Muscle layer of colon (tissue), 2 donors: Measurements from ENCODE around the gene MYOD1.

Experiments
- H3K27ac ChIP-seq: one replicate; pipeline ENCODE4 v1.7.0; 2013; ENCODE audit warnings: low read depth, mild to moderate bottlenecking, low read length, moderate library complexity
- H3K27me3 ChIP-seq, 2 donors: one replicate each; pipeline ENCODE4 v1.7.0; 2013; ENCODE audit warnings: low read length in 2 of 2, mild to moderate bottlenecking in 2 of 2; ENCODE audit not compliant: insufficient read depth in 2 of 2, control insufficient read depth in 1 of 2
- H3K36me3 ChIP-seq: one replicate; pipeline ENCODE4 v1.7.0; 2013; ENCODE audit warnings: mild to moderate bottlenecking, low read length; ENCODE audit not compliant: insufficient read depth
- H3K4me1 ChIP-seq: one replicate; pipeline ENCODE4 v1.7.0; 2013; ENCODE audit warnings: mild to moderate bottlenecking, low read length; ENCODE audit not compliant: insufficient read depth
- H3K4me3 ChIP-seq, 2 donors: one replicate each; pipeline ENCODE4 v1.7.0; 2013; ENCODE audit warnings: low read length in 2 of 2, low read depth in 1 of 2, mild to moderate bottlenecking in 1 of 2, moderate library complexity in 1 of 2
- H3K9ac ChIP-seq: one replicate; pipeline ENCODE4 v1.7.0; 2013; ENCODE audit warnings: low read length
- H3K9me3 ChIP-seq: one replicate; pipeline ENCODE4 v1.7.0; 2013; ENCODE audit warnings: mild to moderate bottlenecking, low read length
- donor health status: abdominal sarcoma.
- donor health status: Adenocarcinoma of cecum.

MYOD1 gene

DNA sequence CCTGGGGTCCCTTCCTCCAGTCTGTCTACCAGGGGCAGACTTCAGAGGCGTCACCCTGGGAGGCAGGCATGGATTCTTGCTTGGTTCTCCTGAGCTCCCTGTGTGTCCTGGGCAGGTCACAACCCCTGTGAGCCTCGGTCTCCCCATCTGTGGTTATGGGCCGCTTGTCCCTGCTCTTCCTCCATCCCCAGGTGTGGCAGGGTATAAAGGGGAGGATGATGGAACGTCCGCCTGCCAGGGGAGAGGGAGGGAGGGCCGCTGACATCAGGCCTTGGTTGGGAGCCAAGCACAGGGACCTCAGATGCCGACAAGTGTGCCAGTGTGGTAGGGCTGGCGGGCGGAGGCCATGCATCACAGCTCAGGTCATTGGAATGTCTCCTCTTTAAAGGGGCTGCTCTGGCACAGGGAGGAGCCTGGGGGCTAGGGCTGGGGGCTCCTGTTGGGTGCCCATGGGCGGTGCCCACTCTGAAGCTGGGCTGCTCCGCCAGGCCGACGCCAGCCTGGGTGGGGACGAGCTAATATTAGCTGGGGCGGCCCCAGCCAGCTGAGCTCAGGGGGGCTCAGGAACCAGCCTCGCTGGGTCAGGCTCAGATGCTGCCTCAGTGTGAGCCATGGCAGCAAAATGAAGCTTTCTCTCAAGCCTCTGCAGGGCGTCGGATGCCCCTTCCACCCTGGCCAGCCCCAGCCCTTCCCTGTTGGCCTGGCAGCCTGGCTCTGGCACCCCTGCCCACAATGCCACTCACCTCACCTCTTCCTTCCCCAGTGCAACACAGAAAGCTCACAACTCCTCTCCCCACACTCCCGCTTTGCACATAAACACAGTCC lies 28.0 kb downstream of the MYOD1 start:
- Histone ChIP-seq H3K9ac (no peak overlapping the region), H3K4me3 (no peak overlapping the region), H3K27ac (no peak overlapping the region)

DNA sequence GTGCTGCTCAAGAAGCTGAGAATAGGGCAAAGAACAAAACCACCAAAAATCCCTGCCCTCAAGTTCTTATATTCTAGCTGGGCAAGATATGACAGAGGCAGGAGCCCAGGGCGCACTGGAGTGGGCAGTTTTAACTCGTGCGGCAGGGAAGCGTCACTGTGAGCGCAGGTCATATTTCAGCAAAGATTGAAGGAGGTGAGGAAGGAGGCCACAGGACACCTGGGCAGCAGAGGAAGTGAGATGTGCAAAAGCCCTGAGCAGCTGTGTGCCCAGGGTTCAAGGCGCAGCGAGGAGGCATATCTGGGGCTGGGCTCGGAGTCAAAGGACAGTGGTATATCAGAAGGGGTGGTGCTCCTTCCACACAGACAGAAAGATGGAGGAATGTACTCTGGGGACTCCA lies 28.7 kb downstream of the MYOD1 start:
- Histone ChIP-seq H3K27me3 (peaks cover 0 to 7% of the 10 kb centered on the region in 2 donors), H3K4me1 (no peaks in the 10 kb centered on the region), H3K9me3 (no peaks in the 10 kb centered on the region), H3K36me3 (no peaks in the 10 kb centered on the region), H3K27ac (no peak overlapping the region), H3K4me3 (no peak overlapping the region), H3K9ac (no peak overlapping the region)

More for the DNA sequence above, 28.0 kb downstream of the MYOD1 start:
- peaks cover 0 to 7% of the 10 kb centered on the region in 2 donors for H3K27me3 ChIP-seq
- no peaks in the 10 kb centered on the region for H3K36me3 ChIP-seq
- H3K9me3 ChIP-seq: no peaks in the 10 kb centered on the region
- no peaks in the 10 kb centered on the region for H3K4me1 ChIP-seq

DNA sequence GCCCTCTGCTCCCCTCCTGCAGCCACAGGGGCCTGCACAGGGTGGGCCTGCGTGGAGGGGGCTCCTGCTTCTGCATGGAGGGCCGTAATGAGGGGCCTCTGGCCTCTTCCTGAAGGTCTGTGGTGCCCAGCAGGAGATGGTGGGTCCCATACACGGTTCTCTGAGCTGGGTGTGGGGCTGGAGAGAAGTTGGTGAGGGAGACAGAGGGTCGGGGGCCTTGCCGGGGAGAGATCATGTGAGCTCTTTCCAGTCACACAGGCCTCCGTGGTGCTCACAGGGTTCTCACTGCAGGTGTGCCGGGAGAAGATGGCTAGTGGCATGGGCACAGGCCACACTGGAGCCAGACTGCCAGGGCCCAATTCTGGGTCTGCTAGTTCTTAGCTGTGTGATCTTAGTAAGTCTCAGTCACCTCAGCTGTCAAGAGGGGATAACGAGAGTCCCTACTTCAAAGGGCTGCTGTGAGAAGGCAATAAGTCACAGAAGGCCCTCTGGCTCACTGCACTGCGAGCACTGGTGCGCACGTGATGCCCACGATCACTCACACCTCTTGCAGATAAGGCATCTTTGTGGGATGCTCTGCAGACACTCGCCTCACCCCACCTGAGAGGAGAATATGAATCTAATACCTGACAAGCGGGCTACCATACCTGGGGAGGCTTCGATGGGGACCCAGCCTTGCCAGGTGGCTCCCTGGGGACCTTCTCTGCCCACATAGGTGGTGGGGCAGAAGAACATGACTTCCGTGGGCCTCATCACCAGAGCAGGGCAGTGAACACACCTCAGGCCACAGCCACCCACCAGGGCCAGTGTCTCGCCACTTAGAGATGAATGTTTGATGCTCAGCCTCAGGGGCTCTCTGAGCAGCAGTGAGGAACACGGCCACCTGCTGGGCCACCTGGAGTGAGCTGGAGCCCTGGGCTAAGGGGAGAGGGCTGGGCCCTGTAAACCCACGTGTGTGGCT lies 29.7 kb downstream of the MYOD1 start:
- no peak overlapping the region for H3K9ac ChIP-seq
- H3K27ac ChIP-seq: no peak overlapping the region

DNA sequence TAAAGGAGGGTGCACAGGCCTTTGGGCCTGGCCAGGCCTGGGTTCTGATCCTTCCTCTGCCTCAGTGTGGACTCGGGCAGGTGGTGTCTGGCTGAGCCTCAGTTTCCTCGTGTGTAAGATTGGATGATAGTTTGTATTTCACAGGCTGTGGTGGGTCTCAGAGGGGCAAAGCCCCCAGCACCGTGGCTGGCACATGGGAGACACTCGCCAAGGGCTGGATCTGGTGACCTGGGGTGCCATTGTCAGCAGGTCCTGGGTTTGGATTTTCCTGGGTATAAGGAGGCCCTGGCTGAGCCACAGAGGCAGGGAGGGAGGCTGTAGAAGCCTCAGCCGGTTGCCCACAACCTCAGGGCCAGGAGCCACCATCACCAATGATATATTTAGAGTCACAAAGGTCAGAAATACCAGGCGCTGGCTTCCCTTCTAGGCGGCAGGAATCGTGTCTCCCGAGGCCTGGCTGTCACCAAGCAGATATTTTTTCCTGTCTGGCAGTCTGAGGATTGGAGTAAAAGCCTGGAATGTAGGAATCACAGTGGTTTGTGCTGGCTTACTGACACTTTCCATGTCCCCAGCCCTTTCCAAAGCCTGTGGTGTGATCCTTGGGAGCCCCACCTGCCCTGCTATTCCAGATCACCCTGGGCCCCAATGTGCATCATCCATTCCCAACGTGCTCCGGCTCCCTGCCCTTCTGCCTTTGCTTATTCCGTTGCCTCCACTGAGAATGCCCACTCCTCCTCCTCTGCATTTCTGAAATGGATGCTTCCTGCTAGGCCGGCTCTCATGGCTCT lies 30.8 kb downstream of the MYOD1 start:
- Histone ChIP-seq H3K27ac (no peak overlapping the region), H3K36me3 (no peaks in the 10 kb centered on the region), H3K4me1 (no peaks in the 10 kb centered on the region), H3K9me3 (no peaks in the 10 kb centered on the region), H3K27me3 (peaks cover 0 to 7% of the 10 kb centered on the region in 2 donors), H3K9ac (no peak overlapping the region), H3K4me3 (no peak overlapping the region)

More for the DNA sequence above, 29.7 kb downstream of the MYOD1 start:
- Histone ChIP-seq H3K9me3 (no peaks in the 10 kb centered on the region), H3K27me3 (peaks cover 0 to 7% of the 10 kb centered on the region in 2 donors), H3K4me3 (no peak overlapping the region), H3K4me1 (no peaks in the 10 kb centered on the region), H3K36me3 (no peaks in the 10 kb centered on the region)

DNA sequence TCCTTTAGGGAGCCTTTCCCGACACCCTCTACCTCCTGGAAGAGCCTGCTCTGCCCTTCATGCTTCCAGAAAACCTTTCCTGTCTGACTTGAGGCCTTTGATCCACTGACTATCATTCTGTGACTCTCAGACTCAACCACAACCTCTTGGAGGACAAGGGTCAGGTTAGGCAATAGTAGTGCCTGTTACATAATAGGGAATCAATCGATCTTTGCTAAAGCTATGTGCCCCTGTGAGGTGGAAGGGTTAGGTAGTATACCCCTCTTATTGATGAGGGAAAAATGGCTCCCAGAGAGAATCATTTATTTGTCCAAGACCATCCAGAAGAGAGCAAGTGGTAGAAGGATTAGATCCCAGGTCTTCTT lies 31.4 kb downstream of the MYOD1 start:
- Histone ChIP-seq H3K27me3 (peaks cover 0 to 7% of the 10 kb centered on the region in 2 donors), H3K9ac (no peak overlapping the region), H3K9me3 (no peaks in the 10 kb centered on the region), H3K4me1 (no peaks in the 10 kb centered on the region), H3K27ac (no peak overlapping the region), H3K36me3 (no peaks in the 10 kb centered on the region), H3K4me3 (no peak overlapping the region)

DNA sequence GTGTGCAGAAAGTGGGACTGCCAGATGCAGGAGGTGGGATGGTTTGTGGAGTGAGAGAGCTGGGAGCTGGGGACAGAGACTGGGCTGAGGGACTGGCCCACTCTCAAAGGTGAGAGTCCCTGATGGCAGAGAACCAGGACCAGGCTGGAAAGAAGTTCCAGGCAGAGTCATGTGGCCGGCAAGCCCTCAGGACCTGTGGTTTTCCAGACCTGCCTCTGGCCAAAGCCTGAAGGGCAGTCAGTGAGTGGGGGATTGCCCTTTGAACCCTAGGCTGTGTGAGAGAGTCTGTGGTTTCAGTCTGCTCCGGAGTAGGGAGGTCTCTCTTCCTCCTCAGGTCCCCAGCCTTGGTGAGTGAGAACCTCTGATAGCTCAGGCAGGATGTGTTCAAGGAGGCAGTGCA lies 32.2 kb downstream of the MYOD1 start:
- Histone ChIP-seq H3K27me3 (peaks cover 0 to 7% of the 10 kb centered on the region in 2 donors), H3K36me3 (no peaks in the 10 kb centered on the region), H3K9ac (no peak overlapping the region)

DNA sequence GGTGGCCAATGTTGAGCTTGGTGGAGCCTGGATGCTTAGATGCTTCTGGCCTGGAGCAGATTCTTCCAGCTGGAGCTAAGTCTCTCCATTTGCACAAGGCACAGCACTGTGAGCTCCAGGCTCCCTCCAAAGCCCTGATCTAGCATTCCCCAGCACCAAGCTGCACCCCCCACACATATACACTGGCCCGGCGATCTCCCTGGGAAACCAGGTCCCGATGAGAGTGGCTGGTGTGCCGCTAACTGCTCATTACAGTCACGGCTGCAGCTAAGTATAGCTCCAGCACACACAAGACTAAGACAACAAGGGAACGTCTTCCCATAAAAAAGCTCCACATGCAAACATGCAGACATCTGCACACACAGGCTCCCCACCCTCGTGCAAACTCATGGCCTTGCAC lies 32.8 kb downstream of the MYOD1 start:
- Histone ChIP-seq H3K27me3 (peaks cover 0 to 7% of the 10 kb centered on the region in 2 donors), H3K4me3 (no peak overlapping the region), H3K27ac (no peak overlapping the region), H3K9me3 (no peaks in the 10 kb centered on the region), H3K36me3 (no peaks in the 10 kb centered on the region), H3K4me1 (no peaks in the 10 kb centered on the region), H3K9ac (no peak overlapping the region)

More for the DNA sequence above, 32.2 kb downstream of the MYOD1 start:
- Histone ChIP-seq H3K9me3 (no peaks in the 10 kb centered on the region), H3K4me3 (no peak overlapping the region), H3K27ac (no peak overlapping the region), H3K4me1 (no peaks in the 10 kb centered on the region)

DNA sequence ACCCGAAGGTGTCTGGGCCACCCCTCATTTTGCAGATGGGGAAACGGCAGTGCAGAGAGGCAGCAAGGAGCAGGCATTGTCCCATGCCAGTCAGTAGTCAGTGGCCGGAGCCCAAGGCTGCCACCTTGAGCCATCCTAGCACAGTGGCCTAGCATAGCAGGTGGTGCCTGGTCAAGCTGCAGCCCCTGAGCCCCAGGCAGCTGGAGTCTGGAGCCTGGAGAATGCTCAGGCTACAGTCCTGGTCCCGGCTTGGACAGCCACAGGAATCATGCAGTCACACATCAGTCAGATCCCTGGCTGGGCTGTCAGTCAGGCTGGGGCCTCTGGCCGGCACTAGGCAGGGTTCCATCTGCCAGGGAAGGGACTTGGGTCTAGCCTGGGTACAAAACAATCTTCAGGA lies 33.8 kb downstream of the MYOD1 start:
- Histone ChIP-seq H3K9ac (no peak overlapping the region), H3K4me3 (no peak overlapping the region), H3K27ac (no peak overlapping the region), H3K4me1 (no peaks in the 10 kb centered on the region), H3K27me3 (peaks cover 0 to 3% of the 10 kb centered on the region in 2 donors), H3K36me3 (no peaks in the 10 kb centered on the region), H3K9me3 (no peaks in the 10 kb centered on the region)

DNA sequence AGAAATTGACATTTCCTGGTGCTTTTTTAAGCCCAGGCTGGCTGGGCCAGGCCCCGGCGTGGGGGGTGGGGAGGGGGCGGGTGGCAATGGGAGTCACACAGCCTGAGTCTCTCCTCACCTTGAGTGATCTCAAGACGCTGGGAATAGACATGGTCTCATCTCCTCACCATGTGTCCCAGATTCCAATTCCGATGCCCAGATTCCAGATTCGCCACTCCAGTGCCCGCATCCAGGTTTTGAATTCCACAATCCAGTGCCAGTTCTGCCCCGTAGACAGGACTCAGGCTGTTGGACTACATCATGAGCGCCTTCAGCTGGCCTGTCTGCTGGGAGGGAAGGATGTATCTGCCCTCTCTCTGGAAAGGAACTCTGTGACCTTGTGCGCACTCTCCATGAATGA lies 34.3 kb downstream of the MYOD1 start:
- Histone ChIP-seq H3K27me3 (peaks cover 0 to 3% of the 10 kb centered on the region in 2 donors), H3K36me3 (no peaks in the 10 kb centered on the region), H3K27ac (no peak overlapping the region), H3K9ac (no peak overlapping the region), H3K9me3 (no peaks in the 10 kb centered on the region), H3K4me3 (no peak overlapping the region), H3K4me1 (no peaks in the 10 kb centered on the region)

DNA sequence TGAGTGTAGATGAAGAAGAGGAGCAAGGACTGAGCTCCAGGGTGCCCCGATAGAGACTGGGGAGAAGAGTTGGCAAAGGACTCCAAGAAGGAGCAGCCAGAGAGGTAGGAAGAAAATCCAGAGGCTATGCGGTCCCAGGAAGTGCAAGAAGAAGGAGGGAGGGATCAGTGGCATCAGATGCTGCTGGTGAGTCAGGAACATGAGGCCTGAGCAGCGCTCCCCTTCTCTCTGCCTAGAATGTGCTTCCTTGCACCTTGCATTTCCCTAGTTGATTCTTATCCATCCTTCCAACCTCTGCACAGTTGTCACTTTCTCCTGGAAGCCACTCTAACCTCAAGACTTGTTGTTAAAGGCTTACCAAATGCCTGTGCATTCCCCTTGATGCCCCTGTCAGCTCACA lies 36.5 kb downstream of the MYOD1 start:
- Histone ChIP-seq H3K4me1 (no peaks in the 10 kb centered on the region), H3K9ac (no peak overlapping the region), H3K9me3 (no peaks in the 10 kb centered on the region), H3K27ac (no peak overlapping the region), H3K27me3 (peaks cover 0 to 3% of the 10 kb centered on the region in 2 donors), H3K4me3 (no peak overlapping the region), H3K36me3 (no peaks in the 10 kb centered on the region)
